Right cardiac atrium (tissue), 5 donors: ENCODE measurements around the gene CDC42EP4. TPM values are rescaled to one million over a fixed set of nuclear protein-coding genes. Genes with fewer than 3 reads are reported as not detected.
"Not testable (repeated sequence)": the region's sequence is repeated elsewhere in the genome, so short reads cannot be mapped to it uniquely, and the experiment has no call there.

Experiments used
- ATAC-seq, 2 donors: fragments of 200-7000 bp; cut with Tn5 transposase; one replicate each; pipeline versions ENCODE4 v1.8.0 to v1.9.1; 2020; ENCODE audit warnings: moderate library complexity in 2 of 2, mild to moderate bottlenecking in 1 of 2
- DNase-seq, 3 donors: peaks; one replicate each; pipeline ENCODE4 v3.0.0-alpha.2; 2020
- H3K27ac ChIP-seq: one replicate; pipeline ENCODE4 v1.5.1; 2013; ENCODE audit warnings: mild to moderate bottlenecking, low read length, control low read depth, moderate library complexity
- H3K27me3 ChIP-seq: one replicate; pipeline ENCODE4 v1.6.1; 2013; ENCODE audit not compliant: control insufficient read depth, insufficient read depth
- H3K4me1 ChIP-seq: one replicate; pipeline ENCODE4 v1.6.1; 2013; ENCODE audit warnings: low read length; ENCODE audit not compliant: control insufficient read depth, insufficient read depth
- H3K4me3 ChIP-seq: one replicate; pipeline ENCODE4 v1.5.1; 2013; ENCODE audit warnings: low read length, control low read depth
- H3K9me3 ChIP-seq: one replicate; pipeline ENCODE4 v1.6.1; 2013; ENCODE audit warnings: low read length; ENCODE audit not compliant: control insufficient read depth
- WGBS: extraction: QIAGEN DNeasy Blood & Tissue Kit; methylation state at CpG from one replicate; pipeline ENCODE4 v1.1.7; 2013; 5-methylcytosine and 5-hydroxymethylcytosine counted together
- intact Hi-C, 4 donors: fragments of 100-400 bp; cut with DNase I; formaldehyde crosslinking; loops; one replicate each; pipeline versions ENCODE4 v1.11.0 to v1.14.0; 2022 to 2023
- polyA plus RNA-seq: library from polyadenylated mRNA; stranded (reverse); fragments of 200-250 nt; gene quantifications from one replicate; pipeline ENCODE4 v1.2.3, GENCODE V29; 2013
- total RNA-seq, 4 donors: library from RNA; stranded (reverse); fragmentation: NEBNext Ultra II Directional; extraction: Animal tissue kit (Norgen Biotek cat#: 25700); gene quantifications; one replicate each; pipeline ENCODE4 v1.2.1, GENCODE V29; 2021
- donor health status: healthy with polysubstance abuse.
- donor health status: DM: no; HTN: yes; CAD: no.
- donor health status: DM: no; HTN: no; CAD: no.
- donor health status: DM: no; HTN: yes; CAD: no; lungs with severe emphysema.
- donor health status: DM: yes; HTN: yes; CAD: no.

Gene CDC42EP4
- total and polyA plus RNA-seq, 5 donors, result 28.1 to 47.1 (median 37.2) TPM

DNA sequence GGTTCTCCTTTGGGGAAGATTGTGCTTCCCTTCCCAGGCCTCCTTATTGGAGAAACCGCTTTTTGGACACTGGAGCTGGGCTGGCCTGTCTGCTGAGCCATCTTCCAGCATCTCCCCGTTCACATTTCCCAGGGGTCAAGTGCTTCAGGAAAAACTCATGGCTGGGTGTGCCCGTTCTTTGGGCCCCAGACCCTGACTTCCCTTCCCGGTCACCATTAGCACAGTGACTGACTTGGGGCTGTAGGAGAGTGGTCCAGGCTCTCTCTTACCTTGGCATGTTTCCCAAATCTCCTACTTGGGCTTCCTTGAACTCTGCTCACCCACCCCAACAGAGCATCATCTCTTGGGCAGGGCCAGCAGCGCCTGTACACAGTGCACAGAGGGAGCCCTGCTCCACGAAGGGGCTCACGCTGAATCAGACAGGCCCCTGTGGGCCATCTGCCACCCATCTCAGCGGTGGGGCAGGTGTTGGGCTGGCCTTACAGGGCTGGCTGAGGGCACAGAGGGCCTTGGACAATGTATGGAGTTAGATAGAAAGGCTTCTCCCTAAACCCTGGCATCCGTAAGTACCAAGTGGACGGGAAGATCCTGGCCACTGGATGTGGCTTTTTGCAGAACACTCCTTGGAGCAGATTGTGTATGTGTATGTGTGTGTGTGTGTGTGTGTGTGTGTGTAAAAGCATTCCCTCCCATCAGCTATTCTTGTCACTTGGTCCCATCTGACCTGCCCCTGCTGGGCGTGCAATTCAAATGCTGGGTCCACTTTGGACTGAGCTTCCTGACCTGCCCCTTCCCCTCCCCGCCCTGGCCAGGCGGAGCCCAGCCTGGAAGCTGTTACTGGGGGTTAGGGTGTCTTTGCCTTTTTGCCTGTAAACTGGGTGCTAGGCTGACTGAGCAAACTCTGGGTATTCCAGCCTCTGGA, 24.9 kb upstream of the CDC42EP4 start:
- 78% methylated on average over 13 of the region's 13 CpGs for WGBS
- no peak for ATAC-seq
- no peaks in the 10 kb centered on the region for H3K27me3 ChIP-seq
- H3K4me3 ChIP-seq, result no peak overlapping the region
- intact Hi-C loops, result no loop called here
- no peaks in the 10 kb centered on the region for H3K9me3 ChIP-seq
- no peaks in the 10 kb centered on the region for H3K4me1 ChIP-seq
- no peak overlapping the region for H3K27ac ChIP-seq
- no peak for DNase-seq

DNA sequence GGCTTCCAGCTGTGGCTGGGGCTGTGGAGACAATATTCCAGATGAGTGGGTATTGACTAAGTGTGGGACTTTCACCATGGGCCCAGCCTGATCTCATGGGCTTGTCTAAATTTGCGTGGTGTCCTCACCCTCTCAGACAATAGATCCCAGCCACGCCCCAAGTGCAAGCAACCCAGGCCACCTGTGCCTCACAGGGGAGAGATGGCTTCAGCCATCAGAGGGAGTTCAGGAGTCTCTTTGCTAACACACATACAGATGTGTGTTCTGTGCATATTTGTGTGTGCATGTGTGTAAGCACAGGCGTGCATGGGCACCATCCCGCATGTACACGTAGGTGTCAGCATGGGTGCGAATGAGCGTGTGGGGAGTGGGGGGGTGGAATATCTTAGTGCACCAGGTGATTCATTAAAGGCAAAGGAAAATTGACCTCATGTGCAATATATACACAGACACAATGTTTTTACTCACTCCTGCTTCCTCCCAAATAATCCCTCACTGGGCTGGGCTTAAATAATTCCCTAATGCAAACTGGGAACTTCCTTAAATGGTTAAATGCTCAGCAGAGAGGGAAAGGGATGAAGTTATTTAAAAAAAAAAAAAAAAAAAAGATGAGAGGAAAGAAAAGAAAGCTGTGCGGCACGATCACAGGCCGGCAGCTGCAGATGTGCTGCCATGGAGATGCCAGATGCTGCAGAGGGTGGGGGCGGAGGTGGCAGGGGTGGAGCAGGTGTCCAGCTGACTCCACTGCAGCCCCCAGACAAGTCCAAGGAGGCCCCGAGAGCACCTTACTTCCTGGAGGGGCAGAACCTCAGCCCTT, 24.0 kb upstream of the CDC42EP4 start:
- Histone ChIP-seq H3K4me1 (no peaks in the 10 kb centered on the region), H3K4me3 (no peak overlapping the region), H3K27ac (no peak overlapping the region), H3K9me3 (no peaks in the 10 kb centered on the region), H3K27me3 (no peaks in the 10 kb centered on the region)
- no peak for DNase-seq
- 84% methylated on average over 12 of the region's 12 CpGs for WGBS
- intact Hi-C loops, result no loop called here
- no peak for ATAC-seq

- Histone ChIP-seq H3K27ac (no peak overlapping the region), H3K27me3 (no peaks in the 10 kb centered on the region), H3K4me3 (no peak overlapping the region), H3K4me1 (no peaks in the 10 kb centered on the region), H3K9me3 (no peaks in the 10 kb centered on the region)
- ATAC-seq, result no peak
- DNase-seq, result peak in 1 of 3 donors; percentile 41
- intact Hi-C loops, result no loop called here
- WGBS, result 78% methylated on average over 12 of the region's 12 CpGs
Measured at GRCh38 chr17:73334771-73335513, 23.1 kb upstream of the CDC42EP4 start.

- H3K9me3 ChIP-seq, H3K4me1 ChIP-seq, H3K27ac ChIP-seq, intact Hi-C loops, H3K4me3 ChIP-seq, H3K27me3 ChIP-seq: not testable (repeated sequence)
- ATAC-seq, result peak; percentile 35 to 42
- DNase-seq, result peak in 1 of 3 donors; percentile 53
- 84% methylated on average over 9 of the region's 9 CpGs for WGBS
Measured at GRCh38 chr17:73333445-73333844, 21.6 kb upstream of the CDC42EP4 start.

- Histone ChIP-seq H3K4me3 (no peak overlapping the region), H3K4me1 (no peaks in the 10 kb centered on the region), H3K27ac (no peak overlapping the region), H3K27me3 (no peaks in the 10 kb centered on the region), H3K9me3 (no peaks in the 10 kb centered on the region)
- ATAC-seq (no peak), DNase-seq (no peak)
- WGBS, result 65% methylated on average over 3 of the region's 3 CpGs
- intact Hi-C loops, result no loop called here
Measured at GRCh38 chr17:73331060-73331459, 19.3 kb upstream of the CDC42EP4 start.

GRCh38 chr17:73327676-73328075, 15.9 kb upstream of the CDC42EP4 start:
- ATAC-seq (no peak), DNase-seq (no peak)
- H3K27ac ChIP-seq, result no peak overlapping the region
- intact Hi-C loops, result no loop called here
- WGBS, result 95% methylated on average over 7 of the region's 7 CpGs
- no peaks in the 10 kb centered on the region for H3K27me3 ChIP-seq
- no peak overlapping the region for H3K4me3 ChIP-seq
- H3K9me3 ChIP-seq, result no peaks in the 10 kb centered on the region
- no peaks in the 10 kb centered on the region for H3K4me1 ChIP-seq

DNA sequence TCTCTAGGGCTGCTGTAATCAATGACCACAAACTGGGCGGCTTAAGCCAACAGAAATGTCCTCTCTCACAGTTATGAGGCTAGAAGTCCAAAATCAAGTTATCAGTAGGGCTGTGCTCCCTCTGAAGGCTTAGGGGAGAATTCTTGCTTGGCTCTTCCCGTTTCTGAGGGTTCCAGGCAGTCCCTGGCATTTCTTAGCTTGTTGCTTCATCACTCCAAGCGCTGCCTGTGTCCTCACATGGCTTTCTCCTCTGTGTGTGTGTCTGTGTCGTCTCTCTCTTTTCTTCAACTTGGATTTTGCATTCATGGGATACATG, 13.7 kb upstream of the CDC42EP4 start:
- Histone ChIP-seq H3K4me3 (no peak overlapping the region), H3K4me1 (peaks cover 2% of the 10 kb centered on the region), H3K27ac (peak overlapping the region; percentile 67), H3K9me3 (no peaks in the 10 kb centered on the region), H3K27me3 (no peaks in the 10 kb centered on the region)
- ATAC-seq (peak; percentile 86 to 91), DNase-seq (peak in 2 of 3 donors; percentile 50 to 71)
- 27% methylated on average over 4 of the region's 4 CpGs for WGBS
- intact Hi-C loops, result no loop called here

DNA sequence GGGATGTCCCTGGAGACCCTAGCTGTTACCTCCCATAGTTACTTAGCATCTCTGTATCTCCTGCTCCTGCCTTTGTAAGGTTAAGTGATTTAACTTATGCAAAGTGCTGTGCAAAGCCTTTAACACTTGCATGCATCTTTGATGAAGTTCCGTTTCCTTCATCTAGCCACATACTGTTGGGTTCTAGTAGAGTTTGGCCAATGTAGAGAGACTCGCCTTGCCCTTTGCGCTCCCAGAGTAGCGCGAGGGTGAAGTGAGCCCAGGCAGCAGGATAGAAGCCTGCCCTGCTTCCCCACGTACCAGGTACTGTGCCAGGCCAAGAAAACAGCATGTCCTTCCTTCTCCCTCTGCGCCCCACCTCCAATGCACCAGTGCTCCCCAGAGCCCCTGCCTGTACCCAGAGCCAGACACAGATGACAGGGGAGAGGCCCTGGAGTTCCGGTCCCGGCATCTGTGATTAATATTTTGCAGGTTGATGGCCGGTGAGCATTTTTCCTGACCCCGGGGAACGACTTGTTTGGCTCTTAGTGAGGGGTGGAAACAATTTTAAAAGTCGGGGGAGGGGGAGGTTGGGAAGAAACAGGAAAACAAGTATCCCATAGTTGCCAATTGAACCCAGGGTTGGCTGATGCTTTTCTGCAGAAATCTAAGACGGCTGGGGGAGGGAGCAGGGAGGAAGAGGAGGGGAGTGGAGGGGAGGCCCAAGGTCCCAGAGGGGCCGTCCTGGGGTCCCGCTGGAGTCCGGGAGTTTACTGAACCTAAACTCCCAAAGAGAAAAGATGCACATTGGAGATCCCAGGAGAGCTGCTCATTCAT, 13.1 kb upstream of the CDC42EP4 start:
- 50% methylated on average over 17 of the region's 17 CpGs for WGBS
- H3K27me3 ChIP-seq, result no peaks in the 10 kb centered on the region
- H3K27ac ChIP-seq, result peak overlapping the region; percentile 67
- peak in 1 of 2 donors; percentile 5 for ATAC-seq
- no peaks in the 10 kb centered on the region for H3K9me3 ChIP-seq
- peaks cover 2% of the 10 kb centered on the region for H3K4me1 ChIP-seq
- no peak overlapping the region for H3K4me3 ChIP-seq
- DNase-seq, result peak in 1 of 3 donors; percentile 66
- intact Hi-C loops, result no loop called here

GRCh38 chr17:73324160-73324475, 12.3 kb upstream of the CDC42EP4 start:
- Histone ChIP-seq H3K27me3 (no peaks in the 10 kb centered on the region), H3K4me1 (peaks cover 2% of the 10 kb centered on the region), H3K27ac (peak overlapping the region; percentile 3), H3K9me3 (no peaks in the 10 kb centered on the region), H3K4me3 (no peak overlapping the region)
- peak; percentile 64 to 85 (median 81) for DNase-seq
- WGBS, result 55% methylated on average over 9 of the region's 9 CpGs
- ATAC-seq, result peak; percentile 66 to 71
- intact Hi-C loops, result no loop called here

- Histone ChIP-seq H3K27me3 (no peaks in the 10 kb centered on the region), H3K4me3 (no peak overlapping the region), H3K9me3 (no peaks in the 10 kb centered on the region), H3K27ac (no peak overlapping the region), H3K4me1 (peaks cover 2% of the 10 kb centered on the region)
- no peak for DNase-seq
- ATAC-seq, result peak in 1 of 2 donors; percentile 3
- WGBS, result 40% methylated on average over 5 of the region's 5 CpGs
- intact Hi-C loops, result no loop called here
Measured at GRCh38 chr17:73323409-73324159, 11.8 kb upstream of the CDC42EP4 start.
